Adipose tissue (tissue), 3 donors: ENCODE results near the gene ADAMTS15. TPM values are rescaled to one million over a fixed set of nuclear protein-coding genes. Genes with fewer than 3 reads are reported as not detected.
"Not testable (repeated sequence)": the region's sequence is repeated elsewhere in the genome, so short reads cannot be mapped to it uniquely, and the experiment has no call there.

Experiments
- H3K27ac ChIP-seq: one replicate; pipeline ENCODE4 v1.5.1; 2013; ENCODE audit warnings: low read depth, low read length
- WGBS, 3 donors: extraction: QIAGEN DNeasy Blood & Tissue Kit; methylation state at CpG; one replicate each; pipeline ENCODE4 v1.1.7; 2013; 5-methylcytosine and 5-hydroxymethylcytosine counted together
- polyA plus RNA-seq, 3 donors: library from polyadenylated mRNA; stranded (reverse); fragments of 200-250 nt; gene quantifications; one replicate each; pipeline ENCODE4 v1.2.3, GENCODE V29; 2013
- donor health status: healthy with polysubstance abuse.
- donor health status: Bipolar disorder and iron deficiency.
- donor health status: healthy.

The ADAMTS15 gene
- polyA plus RNA-seq, 3 donors: 3.5 to 22.6 (median 10.1) TPM

DNA sequence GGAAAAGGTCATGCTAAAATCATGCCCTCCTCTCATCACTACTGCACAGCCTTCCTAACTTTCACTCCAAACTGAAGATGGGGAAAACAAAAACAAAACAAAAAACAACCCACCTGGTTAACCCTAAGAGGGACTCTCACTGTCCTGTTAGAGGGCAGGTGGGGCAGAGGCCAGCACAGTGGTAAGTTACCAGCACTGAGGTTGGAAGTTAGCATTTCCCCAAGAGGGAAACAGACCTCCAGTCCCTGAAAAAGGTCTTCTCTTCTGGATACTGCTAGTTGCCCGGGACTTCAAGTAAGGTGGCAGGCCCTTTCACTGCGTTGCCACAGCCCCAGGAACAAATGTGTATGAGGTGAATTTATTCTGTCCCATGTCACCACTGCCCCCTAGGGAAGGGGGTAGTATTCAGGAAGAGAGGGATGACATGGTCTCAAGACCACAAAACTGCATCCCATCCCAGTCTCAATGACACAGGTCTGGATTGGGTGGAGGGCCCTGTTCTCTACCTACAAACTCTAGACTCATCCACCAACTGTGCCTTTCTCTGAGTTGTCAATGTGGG, 19.2 kb upstream of the ADAMTS15 start:
- no peak overlapping the region for H3K27ac ChIP-seq

GRCh38 chr11:130429983-130430382, 18.5 kb upstream of the ADAMTS15 start:
- 61 to 67% (median 64%) methylated on average over 3 of the region's 3 CpGs for WGBS, 3 donors
- no peak overlapping the region for H3K27ac ChIP-seq

More for the DNA sequence above, 19.2 kb upstream of the ADAMTS15 start:
- 56 to 78% (median 75%) methylated on average over 2 of the region's 2 CpGs for WGBS, 3 donors

- 15 to 23% (median 20%) methylated on average over 10 of the region's 10 CpGs for WGBS, 3 donors
- H3K27ac ChIP-seq: no peak overlapping the region
Observed at GRCh38 chr11:130431331-130431773, 17.1 kb upstream of the ADAMTS15 start.

DNA sequence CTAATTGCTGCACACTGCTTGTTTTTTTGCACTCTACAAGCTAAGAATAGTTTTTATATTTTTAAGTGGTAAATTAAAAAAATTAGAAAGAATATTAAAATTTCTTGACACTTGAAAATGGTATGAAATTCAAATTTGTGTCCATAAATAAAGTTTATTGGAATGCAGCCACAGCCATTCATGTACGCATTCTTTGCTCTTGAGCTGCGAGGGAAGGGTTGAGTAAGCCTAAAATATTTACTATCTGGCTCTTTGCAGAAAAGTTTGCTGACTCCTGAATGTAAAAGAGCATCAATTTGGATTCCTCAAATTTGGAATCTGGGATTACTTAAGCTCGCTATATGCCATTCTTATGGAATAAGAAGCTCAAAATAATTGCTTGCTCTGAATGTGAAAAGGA, 16.6 kb upstream of the ADAMTS15 start:
- WGBS, 3 donors: 42 to 78% (median 59%) methylated on average over 3 of the region's 3 CpGs

GRCh38 chr11:130433357-130433756, 15.1 kb upstream of the ADAMTS15 start:
- 75 to 82% (median 81%) methylated on average over 4 of the region's 4 CpGs for WGBS, 3 donors
- H3K27ac ChIP-seq: no peak overlapping the region

More for the DNA sequence above, 16.6 kb upstream of the ADAMTS15 start:
- H3K27ac ChIP-seq: no peak overlapping the region

DNA sequence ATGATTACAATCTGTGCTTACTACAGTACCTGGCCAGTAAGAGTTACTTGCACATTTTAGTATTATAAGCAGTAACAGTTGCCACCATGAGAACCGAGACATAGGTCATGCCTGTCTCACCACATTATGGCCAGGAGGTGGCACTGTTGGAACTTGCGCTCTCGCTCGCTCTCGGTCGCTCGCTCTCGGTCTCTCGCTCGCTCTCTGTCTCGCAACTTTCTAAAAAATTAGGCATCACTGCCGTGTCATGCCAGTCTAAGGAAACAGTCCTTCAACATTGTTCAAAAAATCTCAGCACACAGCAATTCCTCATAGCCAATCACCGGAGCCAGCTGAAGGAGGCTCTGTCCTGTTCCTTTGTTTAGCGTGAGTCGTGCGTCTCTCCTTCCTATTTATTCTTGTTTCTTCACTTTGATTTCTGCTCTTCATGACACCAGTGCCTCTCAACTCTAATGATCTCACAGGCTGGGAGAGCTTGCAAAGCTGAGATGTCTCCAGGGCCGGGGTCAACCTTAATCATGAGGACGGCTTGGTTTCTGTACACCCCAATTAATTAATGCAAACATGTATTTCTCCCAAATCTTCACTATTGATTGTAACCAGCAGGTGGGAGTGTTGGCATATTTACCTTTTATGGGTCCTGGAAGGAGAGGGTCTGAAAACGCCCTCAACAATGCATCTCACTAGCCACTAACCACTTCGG, 13.8 kb upstream of the ADAMTS15 start:
- no peak overlapping the region for H3K27ac ChIP-seq
- WGBS, 3 donors: 0 to 1% (median 0%) methylated on average over 20 of the region's 20 CpGs

DNA sequence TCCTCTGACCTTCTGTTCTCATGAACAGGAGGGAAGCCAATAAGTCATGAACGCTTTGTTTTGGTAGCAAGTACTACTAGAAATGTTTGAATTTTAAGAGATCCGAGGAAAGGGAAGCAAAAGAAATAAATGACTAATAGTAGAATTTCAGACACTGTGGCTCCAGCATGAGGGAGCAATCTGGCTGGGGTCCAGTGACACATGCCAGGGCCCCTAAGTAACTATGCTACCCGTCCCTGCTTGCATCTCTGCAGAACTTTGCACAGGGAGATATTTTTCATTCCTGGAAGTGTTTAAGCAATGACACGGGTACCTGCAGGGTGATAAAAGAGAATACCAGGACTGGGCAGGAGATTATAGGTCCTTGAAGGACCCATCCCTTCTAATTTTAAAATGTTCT, 12.8 kb upstream of the ADAMTS15 start:
- 52 to 61% (median 56%) methylated on average over 4 of the region's 4 CpGs for WGBS, 3 donors
- no peak overlapping the region for H3K27ac ChIP-seq

DNA sequence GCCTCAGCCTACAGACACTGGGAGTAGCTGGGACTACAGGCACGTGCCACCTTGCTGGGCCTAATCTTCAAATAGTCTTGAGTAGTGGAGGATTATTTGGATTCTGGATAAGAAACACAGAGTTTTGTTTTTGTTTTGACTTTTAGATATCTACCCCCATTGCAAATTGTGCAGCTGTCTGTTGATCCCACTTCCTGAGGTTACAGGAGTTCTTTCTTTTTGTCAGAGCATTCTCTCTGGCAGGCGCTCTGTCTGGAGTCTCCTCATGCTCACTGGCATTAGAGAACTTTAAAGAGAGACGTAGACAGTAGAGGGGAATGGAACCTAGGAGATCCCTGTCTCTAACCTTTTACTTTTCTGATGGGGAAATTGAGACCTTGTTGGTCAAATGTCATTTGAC, 12.3 kb upstream of the ADAMTS15 start:
- 69 to 82% (median 80%) methylated on average over 3 of the region's 3 CpGs for WGBS, 3 donors
- no peak overlapping the region for H3K27ac ChIP-seq

- no peak overlapping the region for H3K27ac ChIP-seq
- 84 to 97% (median 97%) methylated on average over 7 of the region's 7 CpGs for WGBS, 3 donors
Observed at GRCh38 chr11:130437848-130438247, 10.6 kb upstream of the ADAMTS15 start.

GRCh38 chr11:130438401-130439159, 9.9 kb upstream of the ADAMTS15 start:
- H3K27ac ChIP-seq: not testable (repeated sequence)
- 79 to 87% (median 82%) methylated on average over 10 of the region's 10 CpGs for WGBS, 3 donors

DNA sequence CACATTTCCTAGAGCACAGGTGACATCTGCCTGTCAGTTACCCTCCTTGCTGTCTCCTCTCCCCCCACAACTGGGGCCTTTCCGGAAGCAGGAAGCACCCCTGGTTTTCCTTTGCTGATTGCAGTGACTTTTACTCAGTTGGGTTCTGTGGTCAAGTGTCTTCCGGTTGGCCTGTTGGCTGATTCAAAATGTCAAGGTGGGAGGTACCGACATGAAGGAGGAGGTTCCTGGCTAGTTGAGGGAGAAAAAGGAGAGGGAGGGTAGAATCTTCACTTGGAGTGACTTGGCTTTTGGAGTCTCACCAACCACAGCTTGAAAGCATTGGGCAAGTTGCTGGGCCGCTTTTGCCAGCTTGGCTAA, 9.3 kb upstream of the ADAMTS15 start:
- H3K27ac ChIP-seq: no peak overlapping the region
- 53 to 84% (median 59%) methylated on average over 4 of the region's 4 CpGs for WGBS, 3 donors

DNA sequence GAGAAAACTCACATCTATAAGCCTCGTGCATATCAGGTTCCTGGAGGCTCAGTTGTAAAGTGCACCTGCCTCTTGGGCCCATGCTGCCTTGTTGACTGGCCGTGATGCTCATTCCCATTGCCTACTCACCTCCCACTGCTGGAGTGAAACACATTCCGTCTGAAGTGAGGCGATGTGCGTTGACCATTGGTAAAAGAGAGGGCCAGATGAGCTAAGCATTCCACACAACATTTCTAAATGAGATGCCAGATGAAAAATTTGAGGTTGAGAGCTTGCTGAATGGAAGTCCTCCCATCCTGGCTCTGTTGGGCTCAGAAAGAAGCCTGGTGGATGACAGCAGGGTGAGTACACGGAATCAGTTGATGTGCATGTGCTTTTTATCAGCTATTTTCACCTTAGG, 8.6 kb upstream of the ADAMTS15 start:
- H3K27ac ChIP-seq: no peak overlapping the region
- 76 to 95% (median 87%) methylated on average over 6 of the region's 6 CpGs for WGBS, 3 donors

DNA sequence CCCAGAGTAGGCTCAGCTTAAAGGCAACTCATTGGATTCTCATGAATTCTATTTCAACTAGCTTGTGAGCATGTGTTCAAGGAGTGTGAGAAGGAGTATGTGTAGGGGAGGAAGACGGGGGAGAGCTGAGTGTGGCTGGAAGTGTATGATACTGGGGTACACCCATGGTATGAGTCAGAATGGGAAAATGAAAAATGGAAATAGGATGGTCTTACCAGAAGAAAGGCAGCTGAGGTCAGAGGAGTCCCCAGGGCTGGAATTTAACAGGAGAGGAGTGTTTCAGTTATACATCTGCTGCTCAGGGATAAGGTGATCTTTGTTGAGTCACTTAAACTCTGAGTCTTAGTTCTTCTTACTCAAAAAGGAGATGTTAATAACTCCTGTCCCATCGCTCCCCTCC, 6.7 kb upstream of the ADAMTS15 start:
- H3K27ac ChIP-seq: no peak overlapping the region
- 72 to 97% (median 81%) methylated on average over 2 of the region's 2 CpGs for WGBS, 3 donors

DNA sequence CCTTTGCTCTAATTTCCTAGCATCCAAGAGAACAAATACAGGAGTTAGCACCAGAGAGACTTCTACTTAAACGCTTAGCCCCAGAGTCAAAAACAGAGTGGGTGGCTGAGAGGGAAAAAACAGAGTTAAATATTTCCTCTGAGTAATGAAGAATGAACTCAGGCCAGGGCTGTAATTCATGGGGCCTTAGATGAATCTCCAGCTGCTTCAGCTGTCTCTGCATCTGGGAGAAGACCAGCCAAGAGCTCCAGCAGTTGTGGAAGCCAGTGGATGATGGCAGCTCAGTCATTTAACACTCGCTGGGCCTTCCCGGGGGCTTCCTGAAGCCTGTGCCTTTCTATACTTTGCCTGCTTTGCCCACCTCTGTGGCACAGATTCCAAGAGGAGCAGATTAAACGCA, 5.7 kb upstream of the ADAMTS15 start:
- WGBS, 3 donors: 51 to 78% (median 63%) methylated on average over 4 of the region's 4 CpGs
- no peak overlapping the region for H3K27ac ChIP-seq

- WGBS, 3 donors: 87 to 96% (median 90%) methylated on average over 3 of the region's 3 CpGs
- no peak overlapping the region for H3K27ac ChIP-seq
Observed at GRCh38 chr11:130445788-130446187, 2.7 kb upstream of the ADAMTS15 start.

- H3K27ac ChIP-seq: no peak overlapping the region
- WGBS, 3 donors: 9 to 11% (median 10%) methylated on average over 11 of the region's 11 CpGs
Observed at GRCh38 chr11:130448039-130448415, 418 bp upstream of the ADAMTS15 start.

DNA sequence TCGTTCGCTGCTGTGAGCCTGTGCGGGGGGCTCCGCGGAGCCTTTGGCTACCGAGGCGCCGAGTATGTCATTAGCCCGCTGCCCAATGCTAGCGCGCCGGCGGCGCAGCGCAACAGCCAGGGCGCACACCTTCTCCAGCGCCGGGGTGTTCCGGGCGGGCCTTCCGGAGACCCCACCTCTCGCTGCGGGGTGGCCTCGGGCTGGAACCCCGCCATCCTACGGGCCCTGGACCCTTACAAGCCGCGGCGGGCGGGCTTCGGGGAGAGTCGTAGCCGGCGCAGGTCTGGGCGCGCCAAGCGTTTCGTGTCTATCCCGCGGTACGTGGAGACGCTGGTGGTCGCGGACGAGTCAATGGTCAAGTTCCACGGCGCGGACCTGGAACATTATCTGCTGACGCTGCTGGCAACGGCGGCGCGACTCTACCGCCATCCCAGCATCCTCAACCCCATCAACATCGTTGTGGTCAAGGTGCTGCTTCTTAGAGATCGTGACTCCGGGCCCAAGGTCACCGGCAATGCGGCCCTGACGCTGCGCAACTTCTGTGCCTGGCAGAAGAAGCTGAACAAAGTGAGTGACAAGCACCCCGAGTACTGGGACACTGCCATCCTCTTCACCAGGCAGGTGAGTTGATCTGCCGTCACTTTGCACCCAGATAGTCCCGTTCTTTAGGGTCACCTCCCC, 1.0 kb downstream of the ADAMTS15 start:
- WGBS, 3 donors: 2 to 4% (median 2%) methylated on average over 64 of the region's 64 CpGs
- H3K27ac ChIP-seq: no peak overlapping the region

DNA sequence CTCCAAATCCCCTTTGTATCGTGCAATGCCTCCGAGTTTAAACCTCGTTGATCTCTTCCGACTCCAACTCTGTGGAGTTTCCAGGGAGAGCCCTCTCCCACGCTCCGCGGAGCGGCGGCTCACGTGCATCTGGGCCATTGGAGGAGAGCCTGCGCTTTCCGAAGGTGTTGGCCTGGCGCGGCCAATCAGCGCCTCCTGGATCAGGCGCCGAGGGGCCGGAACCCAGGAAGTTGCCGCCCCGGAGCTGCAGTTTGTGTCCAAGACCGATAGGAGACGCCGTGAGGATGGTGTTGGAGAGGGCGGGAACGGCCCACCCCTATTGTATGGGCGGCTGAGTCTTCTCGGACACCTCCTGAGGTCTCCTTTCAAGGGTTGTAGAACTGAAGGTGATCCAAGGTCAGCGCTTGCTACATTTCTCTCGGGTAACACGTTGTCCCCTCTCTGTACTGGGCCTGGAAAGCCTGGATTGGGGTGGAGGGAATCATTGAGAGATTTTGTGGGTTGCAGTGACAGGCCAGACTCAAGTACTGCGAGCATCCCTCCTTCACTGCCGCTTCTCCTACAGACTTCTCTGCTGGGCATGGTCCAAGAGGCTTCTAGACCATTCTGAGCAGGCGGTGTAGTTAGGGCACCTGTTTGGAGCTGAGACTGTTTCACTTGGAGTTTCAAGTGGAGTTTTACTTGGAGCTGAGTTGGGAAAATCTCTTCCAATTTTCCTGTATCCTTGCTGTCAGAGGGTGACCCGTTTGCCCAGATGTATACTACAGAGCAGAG, 1.7 kb downstream of the ADAMTS15 start:
- 20 to 25% (median 22%) methylated on average over 34 of the region's 34 CpGs for WGBS, 3 donors
- H3K27ac ChIP-seq: no peak overlapping the region
